ENCODE results near the gene MYL3. TPM values are rescaled to one million over a fixed set of nuclear protein-coding genes. Genes with fewer than 3 reads are reported as not detected.

The MYL3 gene
- total RNA-seq, 1 donor from 2014 or later = not detected

GRCh38 chr3:46851364-46852333 is 11.6 kb downstream of the MYL3 start:
- DNase-seq (ENCODE audit: low read depth in 2 of 2) = no peak

- DNase-seq (ENCODE audit: low read depth in 2 of 2) = no peak
Observed at GRCh38 chr3:46850468-46850779, 12.8 kb downstream of the MYL3 start.

- no peak for DNase-seq (ENCODE audit: low read depth in 2 of 2)
Observed at GRCh38 chr3:46849686-46850467, 13.4 kb downstream of the MYL3 start.

- DNase-seq (ENCODE audit: low read depth in 2 of 2) = no peak
Observed at GRCh38 chr3:46849045-46849631, 14.1 kb downstream of the MYL3 start.

- DNase-seq (ENCODE audit: low read depth in 2 of 2) = peak; percentile 64 to 68
Observed at GRCh38 chr3:46848271-46849044, 14.8 kb downstream of the MYL3 start.

- no peak for DNase-seq (ENCODE audit: low read depth in 2 of 2)
Observed at GRCh38 chr3:46847744-46848143, 15.5 kb downstream of the MYL3 start.

- no peak for DNase-seq (ENCODE audit: low read depth in 2 of 2)
Observed at GRCh38 chr3:46846624-46847542, 16.4 kb downstream of the MYL3 start.

GRCh38 chr3:46845860-46846623 is 17.2 kb downstream of the MYL3 start:
- DNase-seq (ENCODE audit: low read depth in 2 of 2) = peak; percentile 48 to 54

GRCh38 chr3:46845397-46845859 is 17.8 kb downstream of the MYL3 start:
- peak; percentile 11 to 23 for DNase-seq (ENCODE audit: low read depth in 2 of 2)

GRCh38 chr3:46844881-46845312 is 18.3 kb downstream of the MYL3 start:
- DNase-seq (ENCODE audit: low read depth in 2 of 2) = no peak

GRCh38 chr3:46844397-46844796 is 18.8 kb downstream of the MYL3 start:
- no peak for DNase-seq (ENCODE audit: low read depth in 2 of 2)

- DNase-seq (ENCODE audit: low read depth in 2 of 2) = no peak
Observed at GRCh38 chr3:46843508-46843907, 19.7 kb downstream of the MYL3 start.

- DNase-seq (ENCODE audit: low read depth in 2 of 2) = no peak
Observed at GRCh38 chr3:46840491-46840890, 22.8 kb downstream of the MYL3 start.

GRCh38 chr3:46838301-46838700 is 24.9 kb downstream of the MYL3 start:
- no peak for DNase-seq (ENCODE audit: low read depth in 2 of 2)

GRCh38 chr3:46835491-46835890 is 27.8 kb downstream of the MYL3 start:
- no peak for DNase-seq (ENCODE audit: low read depth in 2 of 2)

GRCh38 chr3:46835054-46835453 is 28.2 kb downstream of the MYL3 start:
- no peak for DNase-seq (ENCODE audit: low read depth in 2 of 2)

- no peak for DNase-seq (ENCODE audit: low read depth in 2 of 2)
Observed at GRCh38 chr3:46833346-46834300, 29.6 kb downstream of the MYL3 start.

GRCh38 chr3:46831841-46832240 is 31.4 kb downstream of the MYL3 start:
- no peak for DNase-seq (ENCODE audit: low read depth in 2 of 2)
